IMR-90 (cell line): ENCODE results near the gene CCNT2.

Experiments
- ELK1 ChIP-seq: fragments of 150-350 bp; IDR thresholded peaks from 2 replicates; pipeline ENCODE4 v1.6.1; 2016; ENCODE audit warnings: low read depth, mild to moderate bottlenecking, low read length, moderate library complexity, borderline replicate concordance
- MAFK ChIP-seq: IDR thresholded peaks from 2 replicates; pipeline ENCODE4 v1.6.1; 2012; ENCODE audit warnings: low read depth, low read length, improper control_type of control experiment
- POLR2A ChIP-seq: IDR thresholded peaks from 2 replicates; pipeline ENCODE4 v1.6.1; 2012; ENCODE audit warnings: mild to moderate bottlenecking, low read depth, low read length
- RAD21 ChIP-seq: IDR thresholded peaks from 2 replicates; pipeline ENCODE4 v1.6.1; 2012; ENCODE audit warnings: low read length, improper control_type of control experiment
- TF ChIP-seq, protein P1 (sequence below): conservative IDR thresholded peaks from 2 replicates; pipeline ENCODE4 v1.5.1; 2012; ENCODE audit warnings: mild to moderate bottlenecking, low read depth, low read length, improper control_type of control experiment
- TF ChIP-seq, protein P2 (sequence below): fragments of 150-350 bp; IDR thresholded peaks from 2 replicates; pipeline ENCODE4 v1.6.1; 2017; ENCODE audit warnings: mild to moderate bottlenecking, antibody characterized with exemption, low read length, low read depth

GRCh38 chr2:134955744-134956143 is 37.1 kb downstream of the CCNT2 start:
- TF ChIP-seq, protein P1, sequence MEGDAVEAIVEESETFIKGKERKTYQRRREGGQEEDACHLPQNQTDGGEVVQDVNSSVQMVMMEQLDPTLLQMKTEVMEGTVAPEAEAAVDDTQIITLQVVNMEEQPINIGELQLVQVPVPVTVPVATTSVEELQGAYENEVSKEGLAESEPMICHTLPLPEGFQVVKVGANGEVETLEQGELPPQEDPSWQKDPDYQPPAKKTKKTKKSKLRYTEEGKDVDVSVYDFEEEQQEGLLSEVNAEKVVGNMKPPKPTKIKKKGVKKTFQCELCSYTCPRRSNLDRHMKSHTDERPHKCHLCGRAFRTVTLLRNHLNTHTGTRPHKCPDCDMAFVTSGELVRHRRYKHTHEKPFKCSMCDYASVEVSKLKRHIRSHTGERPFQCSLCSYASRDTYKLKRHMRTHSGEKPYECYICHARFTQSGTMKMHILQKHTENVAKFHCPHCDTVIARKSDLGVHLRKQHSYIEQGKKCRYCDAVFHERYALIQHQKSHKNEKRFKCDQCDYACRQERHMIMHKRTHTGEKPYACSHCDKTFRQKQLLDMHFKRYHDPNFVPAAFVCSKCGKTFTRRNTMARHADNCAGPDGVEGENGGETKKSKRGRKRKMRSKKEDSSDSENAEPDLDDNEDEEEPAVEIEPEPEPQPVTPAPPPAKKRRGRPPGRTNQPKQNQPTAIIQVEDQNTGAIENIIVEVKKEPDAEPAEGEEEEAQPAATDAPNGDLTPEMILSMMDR = no peak
- TF ChIP-seq, protein P2, sequence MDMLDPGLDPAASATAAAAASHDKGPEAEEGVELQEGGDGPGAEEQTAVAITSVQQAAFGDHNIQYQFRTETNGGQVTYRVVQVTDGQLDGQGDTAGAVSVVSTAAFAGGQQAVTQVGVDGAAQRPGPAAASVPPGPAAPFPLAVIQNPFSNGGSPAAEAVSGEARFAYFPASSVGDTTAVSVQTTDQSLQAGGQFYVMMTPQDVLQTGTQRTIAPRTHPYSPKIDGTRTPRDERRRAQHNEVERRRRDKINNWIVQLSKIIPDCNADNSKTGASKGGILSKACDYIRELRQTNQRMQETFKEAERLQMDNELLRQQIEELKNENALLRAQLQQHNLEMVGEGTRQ = no peak
- TF ChIP-seq POLR2A (no peak), MAFK (no peak), RAD21 (no peak), ELK1 (no peak)
